Thymus (tissue), 14 donors: Measurements from ENCODE around the gene LGALS7. TPM values are rescaled to one million over a fixed set of nuclear protein-coding genes. Genes with fewer than 3 reads are reported as not detected.
"Not testable (repeated sequence)": the region's sequence is repeated elsewhere in the genome, so short reads cannot be mapped to it uniquely, and the experiment has no call there.

ENCODE experiments used
- DNase-seq, 9 donors: peaks; one replicate each; pipeline ENCODE4 v3.0.0-alpha.2; 2013; ENCODE audit warnings: low spot score in 9 of 9, low read depth in 6 of 9, missing footprints in 1 of 9
- H3K27ac ChIP-seq, 2 donors: one replicate each; pipeline ENCODE4 v1.5.1; 2013; ENCODE audit warnings: control low read depth in 1 of 2, low read depth in 1 of 2, low read length in 1 of 2, mild to moderate bottlenecking in 1 of 2, moderate library complexity in 1 of 2
- H3K27me3 ChIP-seq, 2 donors: one replicate each; pipeline ENCODE4 v1.5.1; 2013; ENCODE audit warnings: low read length in 1 of 2; ENCODE audit not compliant: control insufficient read depth in 2 of 2, insufficient read depth in 1 of 2
- H3K36me3 ChIP-seq, 2 donors: one replicate each; pipeline ENCODE4 v1.5.1; 2013; ENCODE audit warnings: low read length in 1 of 2, mild to moderate bottlenecking in 1 of 2, moderate library complexity in 1 of 2; ENCODE audit not compliant: control insufficient read depth in 2 of 2, insufficient read depth in 2 of 2
- H3K4me1 ChIP-seq, 2 donors: one replicate each; pipeline ENCODE4 v1.5.1; 2013; ENCODE audit warnings: low read length in 2 of 2; ENCODE audit not compliant: control insufficient read depth in 2 of 2, insufficient read depth in 2 of 2
- H3K4me3 ChIP-seq, 2 donors: one replicate each; pipeline ENCODE4 v1.5.1; 2013; ENCODE audit warnings: low read length in 2 of 2, control low read depth in 1 of 2, mild to moderate bottlenecking in 1 of 2
- H3K9me3 ChIP-seq, 2 donors: one replicate each; pipeline ENCODE4 v1.5.1; 2013; ENCODE audit warnings: low read length in 1 of 2, mild to moderate bottlenecking in 1 of 2; ENCODE audit not compliant: control insufficient read depth in 2 of 2, insufficient read depth in 1 of 2
- WGBS: extraction: QIAGEN DNeasy Blood & Tissue Kit; methylation state at CpG from one replicate; pipeline ENCODE4 v1.1.7; 2013; 5-methylcytosine and 5-hydroxymethylcytosine counted together
- long read RNA-seq, 10 donors: transcript quantifications; one replicate each; lab custom pipeline, GENCODE V29; 2026
- polyA plus RNA-seq: library from polyadenylated mRNA; stranded (reverse); fragments of 200-250 nt; gene quantifications from one replicate; pipeline ENCODE4 v1.2.3, GENCODE V29; 2013
- total RNA-seq: library from RNA; stranded (reverse); fragments of 120-200 nt; gene quantifications from one replicate; pipeline ENCODE4 v1.2.4, GENCODE V29; 2013
- donor health status: healthy.

The LGALS7 gene
- 7.0 TPM for total RNA-seq
- 129 TPM for polyA plus RNA-seq
- long read RNA-seq, donor 1, partial matches to known transcripts = 0 of 1 reads
- long read RNA-seq, donor 1, other reads (novel, unspliced or antisense) = 0 of 1 reads
- long read RNA-seq, donor 2, partial matches to known transcripts = 0 of 2 reads
- long read RNA-seq, donor 2, other reads (novel, unspliced or antisense) = 0 of 2 reads
- long read RNA-seq, donor 3, transcript LGALS7-201 (4 exons, 466 nt) = major isoform, 9 of 15 reads
- long read RNA-seq, donor 3, partial matches to known transcripts = 6 of 15 reads
- long read RNA-seq, donor 3, other reads (novel, unspliced or antisense) = 0 of 15 reads
- long read RNA-seq, donor 4, partial matches to known transcripts = 5 of 6 reads
- long read RNA-seq, donor 4, other reads (novel, unspliced or antisense) = 0 of 6 reads
- long read RNA-seq, donor 5, partial matches to known transcripts = 11 of 11 reads
- long read RNA-seq, donor 5, other reads (novel, unspliced or antisense) = 0 of 11 reads
- long read RNA-seq, donor 6, partial matches to known transcripts = 0 of 4 reads
- long read RNA-seq, donor 6, other reads (novel, unspliced or antisense) = 0 of 4 reads
- long read RNA-seq, donor 7, partial matches to known transcripts = 0 of 1 reads
- long read RNA-seq, donor 7, other reads (novel, unspliced or antisense) = 0 of 1 reads
- long read RNA-seq, donor 8 = 0 reads
- long read RNA-seq, donor 9, partial matches to known transcripts = 0 of 1 reads
- long read RNA-seq, donor 9, other reads (novel, unspliced or antisense) = 0 of 1 reads
- long read RNA-seq, donor 10 = 0 reads

GRCh38 chr19:38773469-38774177, at the start of gene LGALS7:
Gene LGALS7 (minus strand): TSS chr19:38773517. CDS start chr19:38773492, 25 bp downstream.
- no peaks in the 10 kb centered on the region for H3K9me3 ChIP-seq
- H3K4me1 ChIP-seq = peaks cover 5 to 9% of the 10 kb centered on the region in 2 donors
- DNase-seq = no peak
- peaks cover 0 to 4% of the 10 kb centered on the region in 2 donors for H3K27me3 ChIP-seq
- no peaks in the 10 kb centered on the region for H3K36me3 ChIP-seq
- WGBS = 91% methylated on average over 10 of the region's 14 CpGs
- no peak within 1 kb of the TSS for H3K27ac ChIP-seq
- no peak within 1 kb of the TSS for H3K4me3 ChIP-seq

- H3K36me3 ChIP-seq = peaks cover 9 to 23% of the 10 kb centered on the region in 2 donors
- H3K4me1 ChIP-seq, H3K27ac ChIP-seq, H3K9me3 ChIP-seq, DNase-seq, H3K4me3 ChIP-seq, H3K27me3 ChIP-seq: not testable (repeated sequence)
- 96% methylated on average over 29 of the region's 29 CpGs for WGBS
Measured at GRCh38 chr19:38821230-38821825, 48.0 kb upstream of the LGALS7 start.

GRCh38 chr19:38819231-38819920, 46.1 kb upstream of the LGALS7 start:
- WGBS = 98% methylated on average over 13 of the region's 13 CpGs
- no peak for DNase-seq
- no peaks in the 10 kb centered on the region for H3K4me1 ChIP-seq
- H3K9me3 ChIP-seq = no peaks in the 10 kb centered on the region
- no peak overlapping the region for H3K27ac ChIP-seq
- no peaks in the 10 kb centered on the region for H3K27me3 ChIP-seq
- peaks cover 16 to 40% of the 10 kb centered on the region in 2 donors for H3K36me3 ChIP-seq
- no peak overlapping the region for H3K4me3 ChIP-seq

- no peak overlapping the region for H3K4me3 ChIP-seq
- H3K36me3 ChIP-seq = peaks cover 14 to 34% of the 10 kb centered on the region in 2 donors
- H3K9me3 ChIP-seq = no peaks in the 10 kb centered on the region
- 95% methylated on average over 15 of the region's 15 CpGs for WGBS
- no peaks in the 10 kb centered on the region for H3K4me1 ChIP-seq
- no peaks in the 10 kb centered on the region for H3K27me3 ChIP-seq
- no peak overlapping the region for H3K27ac ChIP-seq
- no peak for DNase-seq
Measured at GRCh38 chr19:38817081-38817480, 43.8 kb upstream of the LGALS7 start.

- no peaks in the 10 kb centered on the region for H3K4me1 ChIP-seq
- peaks cover 14 to 32% of the 10 kb centered on the region in 2 donors for H3K36me3 ChIP-seq
- no peaks in the 10 kb centered on the region for H3K9me3 ChIP-seq
- no peaks in the 10 kb centered on the region for H3K27me3 ChIP-seq
- H3K27ac ChIP-seq = no peak overlapping the region
- H3K4me3 ChIP-seq = no peak overlapping the region
- 97% methylated on average over 18 of the region's 18 CpGs for WGBS
- DNase-seq = no peak
Measured at GRCh38 chr19:38816131-38816750, 42.9 kb upstream of the LGALS7 start.

GRCh38 chr19:38815059-38816001, 42.0 kb upstream of the LGALS7 start:
- peaks cover 14 to 31% of the 10 kb centered on the region in 2 donors for H3K36me3 ChIP-seq
- no peaks in the 10 kb centered on the region for H3K27me3 ChIP-seq
- no peak for DNase-seq
- no peaks in the 10 kb centered on the region for H3K9me3 ChIP-seq
- H3K27ac ChIP-seq = no peak overlapping the region
- no peaks in the 10 kb centered on the region for H3K4me1 ChIP-seq
- H3K4me3 ChIP-seq = no peak overlapping the region
- WGBS = 98% methylated on average over 34 of the region's 34 CpGs

GRCh38 chr19:38813932-38814331, 40.6 kb upstream of the LGALS7 start:
- H3K27ac ChIP-seq, H3K4me3 ChIP-seq, H3K27me3 ChIP-seq, H3K9me3 ChIP-seq, H3K4me1 ChIP-seq, DNase-seq: not testable (repeated sequence)
- WGBS = 94% methylated on average over 2 of the region's 2 CpGs
- peaks cover 14 to 31% of the 10 kb centered on the region in 2 donors for H3K36me3 ChIP-seq
